ENCODE data around the gene DAZL.

GRCh38 chr3:16601537-16602005 lies 3.7 kb downstream of the DAZL start:
- no peak for TF ChIP-seq EZH2 (IDR thresholded peaks at IDR 0.05; ENCODE audit: low read length, missing control alignments)
- TF ChIP-seq CTCF (conservative IDR thresholded peaks at IDR 0.05 in 1 of 2, IDR thresholded peaks at IDR 0.05 in 1 of 2; ENCODE audit: low read depth in 1 of 2, low read length in 2 of 2): no peak

Measured in fibroblast of lung (primary cell).